WTC11 (cell line): ENCODE measurements around the gene COG5. TPM values are rescaled to one million over a fixed set of nuclear protein-coding genes. Genes with fewer than 3 reads are reported as not detected.
A peak's percentile ranks its signal among the peaks of the same experiment; 100 is the strongest.

Experiments used
- ATAC-seq: fragments of 200-7000 bp; cut with Tn5 transposase; 2 replicates; pipeline ENCODE4 v1.10.0; 2021; ENCODE audit warnings: mild to moderate bottlenecking, moderate library complexity
- CTCF ChIA-PET: fragments of 300-600 bp; sonication (Branson Sonifier 250); formaldehyde crosslinking; loops from one replicate; lab custom pipeline; 2021; ENCODE audit warnings: antibody characterized with exemption; lab: Charles Lee
- POLR2A ChIA-PET: fragments of 350-600 bp; sonication (Branson Sonifier 250); formaldehyde crosslinking; loops from one replicate; lab custom pipeline; 2021; ENCODE audit warnings: antibody characterized with exemption; lab: Charles Lee
- DNase-seq: peaks from one replicate; pipeline ENCODE4 v3.0.0; 2021; ENCODE audit warnings: low spot score
- H3K27ac Mint-ChIP-seq: 2 replicates; pipeline ENCODE4 v1.8.0; 2021; ENCODE audit warnings: mixed read lengths
- H3K27me3 Mint-ChIP-seq: 2 replicates; pipeline ENCODE4 v1.8.0; 2021; ENCODE audit warnings: low read depth, mild to moderate bottlenecking, moderate library complexity, mixed read lengths
- H3K36me3 Mint-ChIP-seq: 2 replicates; pipeline ENCODE4 v1.8.0; 2021; ENCODE audit warnings: mixed read lengths
- H3K4me1 Mint-ChIP-seq: 2 replicates; pipeline ENCODE4 v1.8.0; 2022; ENCODE audit warnings: mixed read lengths
- H3K4me3 Mint-ChIP-seq: 2 replicates; pipeline ENCODE4 v1.8.0; 2021; ENCODE audit warnings: mild to moderate bottlenecking, moderate library complexity, mixed read lengths
- H3K9me3 Mint-ChIP-seq: 2 replicates; pipeline ENCODE4 v1.8.0; 2021; ENCODE audit warnings: mixed read lengths
- ATF2 ChIP-seq: sonication (generic); formaldehyde crosslinking; IDR thresholded peaks from 2 replicates; pipeline ENCODE4 v1.8.1; 2022; ENCODE audit warnings: low read depth, missing genetic modification reagents, borderline replicate concordance
- CBFB ChIP-seq: sonication (generic); formaldehyde crosslinking; IDR thresholded peaks from 2 replicates; pipeline ENCODE4 v1.8.1; 2022; ENCODE audit warnings: mild to moderate bottlenecking, low read depth, missing genetic modification reagents
- E2F1 ChIP-seq: sonication (generic); formaldehyde crosslinking; IDR thresholded peaks from 2 replicates; pipeline ENCODE4 v1.8.0; 2022; ENCODE audit warnings: mild to moderate bottlenecking, missing genetic modification reagents
- E2F5 ChIP-seq: sonication (generic); formaldehyde crosslinking; IDR thresholded peaks from 2 replicates; pipeline ENCODE4 v1.8.1; 2022; ENCODE audit warnings: mild to moderate bottlenecking, moderate library complexity, missing genetic modification reagents
- ETV6 ChIP-seq: sonication (generic); formaldehyde crosslinking; IDR thresholded peaks from 2 replicates; pipeline ENCODE4 v1.8.1; 2022; ENCODE audit warnings: mild to moderate bottlenecking, missing genetic modification reagents
- FOXJ3 ChIP-seq: sonication (generic); formaldehyde crosslinking; IDR thresholded peaks from 2 replicates; pipeline ENCODE4 v1.9.0; 2021; ENCODE audit warnings: missing genetic modification reagents, mild to moderate bottlenecking, borderline replicate concordance
- GRHL2 ChIP-seq: fragments of 250-450 bp; sonication (Bioruptor Pico); IDR thresholded peaks from 2 replicates; pipeline ENCODE4 v1.8.0; 2022; ENCODE audit warnings: mild to moderate bottlenecking, moderate library complexity; ENCODE audit not compliant: insufficient replicate concordance, severe bottlenecking
- GTF2I ChIP-seq: fragments of 250-450 bp; sonication (Bioruptor Pico); conservative IDR thresholded peaks from 2 replicates; pipeline ENCODE4 v1.4.0; 2021; ENCODE audit warnings: mild to moderate bottlenecking
- HMGA2 ChIP-seq: fragments of 250-450 bp; sonication (Bioruptor Pico); IDR thresholded peaks from 2 replicates; pipeline ENCODE4 v1.4.0; 2021; ENCODE audit warnings: mild to moderate bottlenecking, moderate library complexity
- IRF1 ChIP-seq: sonication (generic); formaldehyde crosslinking; IDR thresholded peaks from 2 replicates; pipeline ENCODE4 v1.8.0; 2023; ENCODE audit warnings: missing genetic modification reagents
- JUN ChIP-seq: sonication (generic); formaldehyde crosslinking; IDR thresholded peaks from 2 replicates; pipeline ENCODE4 v1.8.0; 2023; ENCODE audit warnings: mild to moderate bottlenecking, missing genetic modification reagents
- MAX ChIP-seq: sonication (generic); formaldehyde crosslinking; IDR thresholded peaks from 2 replicates; pipeline ENCODE4 v1.8.0; 2022; ENCODE audit warnings: mild to moderate bottlenecking, missing genetic modification reagents
- MYBL2 ChIP-seq: sonication (generic); formaldehyde crosslinking; IDR thresholded peaks from 2 replicates; pipeline ENCODE4 v1.8.1; 2023; ENCODE audit warnings: mild to moderate bottlenecking, moderate library complexity, missing genetic modification reagents
- NFATC4 ChIP-seq: fragments of 250-450 bp; sonication (Bioruptor Pico); IDR thresholded peaks from 2 replicates; pipeline ENCODE4 v1.9.0; 2021; ENCODE audit warnings: mild to moderate bottlenecking
- NFYB ChIP-seq: sonication (generic); formaldehyde crosslinking; conservative IDR thresholded peaks from 2 replicates; pipeline ENCODE4 v1.8.0; 2022; ENCODE audit warnings: low read depth, missing genetic modification reagents
- SP1 ChIP-seq: sonication (generic); formaldehyde crosslinking; conservative IDR thresholded peaks from 2 replicates; pipeline ENCODE4 v1.8.1; 2022; ENCODE audit warnings: missing genetic modification reagents
- USF1 ChIP-seq: sonication (generic); formaldehyde crosslinking; IDR thresholded peaks from 2 replicates; pipeline ENCODE4 v1.8.0; 2022; ENCODE audit warnings: mild to moderate bottlenecking, missing genetic modification reagents
- ZNF512 ChIP-seq: sonication (generic); formaldehyde crosslinking; IDR thresholded peaks from 2 replicates; pipeline ENCODE4 v1.8.1; 2022; ENCODE audit warnings: missing genetic modification reagents, borderline replicate concordance
- total RNA-seq: library from RNA; stranded (reverse); gene quantifications from 3 replicates; pipeline ENCODE4 v1.2.3, GENCODE V29; 2021

COG5 gene
- total RNA-seq, 1 experiment from 2014 or later: 23.8 TPM

GRCh38 chr7:107471292-107472070, 92.2 kb downstream of the COG5 start:
- ATAC-seq (no peak), DNase-seq (no peak)
- Mint-ChIP-seq H3K36me3 (no peaks in the 10 kb centered on the region), H3K4me1 (peaks cover 9% of the 10 kb centered on the region), H3K4me3 (no peak overlapping the region), H3K27me3 (no peaks in the 10 kb centered on the region), H3K27ac (no peak overlapping the region), H3K9me3 (no peaks in the 10 kb centered on the region)
- ChIA-PET POLR2A (no interaction called here), CTCF (interaction anchor here (0.6 to 1.2 kb wide), 2 partner anchors 403 to 497 kb away, joined by 3 read pairs; no protein-coding TSS in a partner anchor)
- no peak for TF ChIP-seq FOXJ3 (CRISPR knock-in tag)
- TF ChIP-seq NFATC4 (CRISPR knock-in tag): no peak
- TF ChIP-seq GRHL2 (CRISPR knock-in tag): no peak
- TF ChIP-seq MYBL2: no peak
- no peak for TF ChIP-seq ETV6
- TF ChIP-seq MAX: no peak
- no peak for TF ChIP-seq E2F5 (CRISPR knock-in tag)
- no peak for TF ChIP-seq ATF2 (CRISPR knock-in tag)
- no peak for TF ChIP-seq NFYB (CRISPR knock-in tag)
- TF ChIP-seq GTF2I (CRISPR knock-in tag): no peak

- Mint-ChIP-seq H3K36me3 (no peaks in the 10 kb centered on the region), H3K4me3 (no peak within 1 kb of the TSS), H3K27ac (no peak within 1 kb of the TSS), H3K27me3 (no peaks in the 10 kb centered on the region), H3K9me3 (no peaks in the 10 kb centered on the region), H3K4me1 (peaks cover 9% of the 10 kb centered on the region)
- ChIA-PET CTCF (no interaction called here), POLR2A (no interaction called here)
- ATAC-seq: peak; percentile 56
- TF ChIP-seq USF1 (CRISPR knock-in tag): no peak
- TF ChIP-seq CBFB (CRISPR knock-in tag): no peak
- no peak for DNase-seq
Measured at GRCh38 chr7:107469929-107470328, 93.8 kb downstream of the COG5 start, which contains the start of gene GPR22. Gene GPR22 (plus strand): TSS chr7:107470057. CDS start chr7:107474061, 4,004 bp downstream.

- H3K27me3 Mint-ChIP-seq: no peaks in the 10 kb centered on the region
- no peak for DNase-seq
- CTCF ChIA-PET: no interaction called here
Measured at GRCh38 chr7:107468824-107469223, 94.9 kb downstream of the COG5 start.

More at GRCh38 chr7:107468824-107469223, 94.9 kb downstream of the COG5 start:
- POLR2A ChIA-PET: no interaction called here
- Mint-ChIP-seq H3K27ac (no peak overlapping the region), H3K9me3 (no peaks in the 10 kb centered on the region), H3K4me1 (peaks cover 17% of the 10 kb centered on the region), H3K36me3 (no peaks in the 10 kb centered on the region), H3K4me3 (no peak overlapping the region)
- no peak for TF ChIP-seq ZNF512 (CRISPR knock-in tag)
- no peak for TF ChIP-seq JUN (CRISPR knock-in tag)
- TF ChIP-seq E2F1: no peak
- no peak for TF ChIP-seq GRHL2 (CRISPR knock-in tag)
- TF ChIP-seq IRF1: no peak
- TF ChIP-seq HMGA2 (CRISPR knock-in tag): peak; percentile 93; the same call in 1 of the 2 replicates
- TF ChIP-seq SP1 (CRISPR knock-in tag): no peak
- ATAC-seq: no peak
